Tibial nerve (tissue), 4 donors: ENCODE results near the gene SSH2. TPM values are rescaled to one million over a fixed set of nuclear protein-coding genes. Genes with fewer than 3 reads are reported as not detected.
"Not testable (repeated sequence)": the region's sequence is repeated elsewhere in the genome, so short reads cannot be mapped to it uniquely, and the experiment has no call there.

Experiments used
- DNase-seq, 2 donors: peaks; one replicate each; pipeline ENCODE4 v3.0.0-alpha.2; 2019; ENCODE audit warnings: low spot score in 2 of 2
- H3K27ac ChIP-seq, 4 donors: fragments of 200-600 bp; sonication (generic) in 3 of 4; one replicate each; pipeline ENCODE4 v1.5.1; 2017 to 2019; ENCODE audit warnings: mild to moderate bottlenecking in 1 of 4
- H3K27me3 ChIP-seq, 2 donors: fragments of 200-600 bp; sonication (generic) in 1 of 2; one replicate each; pipeline versions ENCODE4 v1.5.1 to v1.6.0; 2017 to 2019
- H3K36me3 ChIP-seq, 3 donors: fragments of 200-600 bp; sonication (generic); one replicate each; pipeline ENCODE4 v1.5.1; 2018 to 2019
- H3K4me1 ChIP-seq, 4 donors: fragments of 200-600 bp; sonication (generic) in 3 of 4; one replicate each; pipeline ENCODE4 v1.5.1; 2017 to 2019
- H3K4me3 ChIP-seq, 4 donors: fragments of 200-600 bp; sonication (generic) in 3 of 4; one replicate each; pipeline ENCODE4 v1.5.1; 2017 to 2019; ENCODE audit warnings: mild to moderate bottlenecking in 1 of 4, moderate library complexity in 1 of 4
- H3K9me3 ChIP-seq, 4 donors: fragments of 200-600 bp; sonication (generic) in 3 of 4; one replicate each; pipeline ENCODE4 v1.5.1; 2017 to 2019
- EP300 ChIP-seq, 2 donors: sonication (generic); formaldehyde crosslinking; IDR thresholded peaks; one replicate each; pipeline ENCODE4 v1.6.1; 2017; ENCODE audit warnings: antibody characterized with exemption in 2 of 2, mild to moderate bottlenecking in 1 of 2
- POLR2A ChIP-seq, 2 donors: fragments of 450-650 bp; IDR thresholded peaks; one replicate each; pipeline ENCODE4 v1.6.1; 2017; ENCODE audit warnings: antibody characterized with exemption in 2 of 2, mild to moderate bottlenecking in 2 of 2, moderate library complexity in 2 of 2
- WGBS, 2 donors: methylation state at CpG; one replicate each; pipeline ENCODE4 v1.1.5; 2018; 5-methylcytosine and 5-hydroxymethylcytosine counted together
- total RNA-seq, 4 donors: library from RNA; depleted of rRNA; stranded (reverse); fragments of >200 nt; gene quantifications; one replicate each; pipeline ENCODE4 v1.1.0, GENCODE V29; 2016
- TF ChIP-seq, protein P1 (sequence below), 5 experiments: fragments of 200-600 bp in 3 of 5; fragments of 450-650 bp in 2 of 5; sonication (generic) in 3 of 5; IDR thresholded peaks; one replicate each; pipeline ENCODE4 v1.5.1; 2016 to 2019; ENCODE audit warnings: antibody characterized with exemption in 5 of 5, mild to moderate bottlenecking in 3 of 5, moderate library complexity in 2 of 5

SSH2 gene
- total RNA-seq, 4 donors from 2014 or later: 51.3 to 67.1 (median 55.7) TPM

DNA sequence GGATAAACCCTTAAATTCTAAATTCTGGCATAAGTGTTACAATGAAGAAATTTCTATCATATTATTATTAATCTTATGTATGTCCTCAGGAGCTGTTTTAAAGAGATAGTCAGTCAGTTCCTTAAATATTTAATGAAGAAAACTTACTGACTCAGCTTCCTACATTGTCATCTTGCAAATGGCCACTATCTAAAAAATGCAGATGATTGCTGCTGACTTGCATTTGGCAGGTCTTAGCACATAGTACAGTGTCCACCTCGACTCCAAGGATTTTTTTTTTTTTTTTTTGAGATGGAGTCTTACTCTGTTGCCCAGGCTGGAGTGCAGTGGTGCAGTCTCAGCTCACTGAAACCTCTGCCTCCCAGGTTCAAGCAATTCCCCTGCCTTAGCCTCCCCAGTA, 252.2 kb downstream of the SSH2 start:
- 50 to 52% methylated on average over 1 of the region's 1 CpG for WGBS, 2 donors
- Histone ChIP-seq H3K4me3 (no peak overlapping the region), H3K36me3 (peaks cover 0 to 3% (median 0%) of the 10 kb centered on the region in 3 donors), H3K27ac (peak overlapping the region; percentile 29 to 88 (median 69)), H3K9me3 (no peaks in the 10 kb centered on the region), H3K27me3 (no peaks in the 10 kb centered on the region), H3K4me1 (peaks cover 5 to 82% (median 46%) of the 10 kb centered on the region in 4 donors)
- TF ChIP-seq EP300 (IDR thresholded peaks at IDR 0.05) (no peak), POLR2A (IDR thresholded peaks at IDR 0.05) (no peak)
- TF ChIP-seq, protein P1, sequence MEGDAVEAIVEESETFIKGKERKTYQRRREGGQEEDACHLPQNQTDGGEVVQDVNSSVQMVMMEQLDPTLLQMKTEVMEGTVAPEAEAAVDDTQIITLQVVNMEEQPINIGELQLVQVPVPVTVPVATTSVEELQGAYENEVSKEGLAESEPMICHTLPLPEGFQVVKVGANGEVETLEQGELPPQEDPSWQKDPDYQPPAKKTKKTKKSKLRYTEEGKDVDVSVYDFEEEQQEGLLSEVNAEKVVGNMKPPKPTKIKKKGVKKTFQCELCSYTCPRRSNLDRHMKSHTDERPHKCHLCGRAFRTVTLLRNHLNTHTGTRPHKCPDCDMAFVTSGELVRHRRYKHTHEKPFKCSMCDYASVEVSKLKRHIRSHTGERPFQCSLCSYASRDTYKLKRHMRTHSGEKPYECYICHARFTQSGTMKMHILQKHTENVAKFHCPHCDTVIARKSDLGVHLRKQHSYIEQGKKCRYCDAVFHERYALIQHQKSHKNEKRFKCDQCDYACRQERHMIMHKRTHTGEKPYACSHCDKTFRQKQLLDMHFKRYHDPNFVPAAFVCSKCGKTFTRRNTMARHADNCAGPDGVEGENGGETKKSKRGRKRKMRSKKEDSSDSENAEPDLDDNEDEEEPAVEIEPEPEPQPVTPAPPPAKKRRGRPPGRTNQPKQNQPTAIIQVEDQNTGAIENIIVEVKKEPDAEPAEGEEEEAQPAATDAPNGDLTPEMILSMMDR (IDR thresholded peaks at IDR 0.05): no peak
- no peak for DNase-seq

DNA sequence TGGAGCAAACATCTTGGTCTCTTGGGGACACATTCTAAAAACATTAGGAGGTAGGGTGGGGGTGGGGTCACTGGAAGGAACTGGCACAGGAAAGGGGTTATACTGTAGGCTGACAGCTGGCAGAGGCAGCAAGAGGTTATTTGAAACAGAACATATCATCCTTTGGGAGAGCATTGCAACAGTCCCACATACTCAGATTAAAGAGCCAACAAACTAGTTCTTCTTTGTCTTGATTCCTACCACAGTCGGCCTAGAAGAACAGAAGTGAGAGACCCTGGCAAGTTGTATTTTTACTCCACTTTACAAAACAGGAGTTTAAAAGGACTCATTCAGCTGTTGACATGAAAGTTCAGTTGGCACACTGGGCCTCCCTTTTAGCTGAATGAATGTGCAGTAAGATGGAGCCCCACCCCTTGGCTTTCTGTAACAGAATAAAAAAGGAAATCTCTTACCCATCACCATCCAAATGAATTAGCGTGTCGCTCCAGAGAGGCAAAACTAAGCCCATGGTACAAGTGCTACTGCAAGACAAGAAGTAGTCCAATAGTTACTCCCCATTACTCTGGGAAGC, 252.7 kb downstream of the SSH2 start:
- peak overlapping the region in 1 of 4 donors; percentile 40 for H3K4me3 ChIP-seq
- TF ChIP-seq POLR2A (IDR thresholded peaks at IDR 0.05): no peak
- TF ChIP-seq, protein P1 (IDR thresholded peaks at IDR 0.05): peak in 1 of 5 experiments; percentile 5
- peak in 1 of 2 donors; percentile 96 for TF ChIP-seq EP300 (IDR thresholded peaks at IDR 0.05)
- peaks cover 5 to 77% (median 41%) of the 10 kb centered on the region in 4 donors for H3K4me1 ChIP-seq
- WGBS, 2 donors: 19 to 20% methylated on average over 3 of the region's 3 CpGs
- H3K36me3 ChIP-seq: peaks cover 0 to 8% (median 0%) of the 10 kb centered on the region in 3 donors
- H3K27ac ChIP-seq: peak overlapping the region; percentile 29 to 88 (median 69)
- no peaks in the 10 kb centered on the region for H3K27me3 ChIP-seq
- H3K9me3 ChIP-seq: no peaks in the 10 kb centered on the region
- DNase-seq: peak; percentile 58 to 82

DNA sequence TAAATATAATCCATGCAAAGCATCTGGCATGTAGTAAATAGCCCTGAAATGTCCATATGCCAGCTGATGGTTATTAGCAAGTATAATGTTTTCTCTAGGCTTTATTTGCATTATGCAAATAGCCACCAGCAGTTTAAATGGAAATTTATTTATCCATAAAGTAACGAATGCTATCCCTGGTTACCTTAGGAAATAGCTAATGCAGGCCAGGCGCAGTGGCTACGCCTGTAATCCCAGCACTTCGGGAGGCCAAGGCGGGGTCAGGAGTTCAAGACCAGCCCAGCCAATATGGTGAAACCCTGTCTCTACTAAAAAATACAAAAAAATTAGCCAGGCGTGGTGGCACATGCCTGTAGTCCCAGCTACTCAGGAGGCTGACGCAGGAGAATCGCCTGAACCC, 254.1 kb downstream of the SSH2 start:
- H3K4me1 ChIP-seq: peaks cover 5 to 65% (median 33%) of the 10 kb centered on the region in 4 donors
- DNase-seq, H3K27me3 ChIP-seq, H3K9me3 ChIP-seq: not testable (repeated sequence)
- peak overlapping the region in 3 of 4 donors; percentile 29 to 88 (median 84) for H3K27ac ChIP-seq
- H3K36me3 ChIP-seq: peaks cover 0 to 22% (median 11%) of the 10 kb centered on the region in 3 donors
- peak overlapping the region in 1 of 4 donors; percentile 40 for H3K4me3 ChIP-seq
- 88 to 91% methylated on average over 8 of the region's 8 CpGs for WGBS, 2 donors

DNA sequence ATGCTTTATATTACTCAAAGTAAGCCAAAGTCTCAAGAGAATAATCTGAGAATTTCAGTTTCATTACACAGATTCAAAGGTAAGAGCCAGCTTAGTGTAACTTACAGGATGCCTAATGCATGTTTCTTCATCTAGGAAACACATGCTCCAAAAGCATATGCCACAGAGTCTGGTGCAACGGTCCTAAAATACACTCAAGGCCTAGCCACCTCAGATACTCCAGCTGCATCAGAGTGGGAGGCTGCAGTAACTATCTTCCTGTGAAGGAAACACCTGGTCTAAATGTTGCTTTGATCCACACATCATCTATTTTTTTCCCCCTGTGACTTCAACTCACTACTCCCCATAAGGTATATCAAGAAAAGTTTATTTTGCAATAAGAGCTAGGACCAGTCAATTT, 255.7 kb downstream of the SSH2 start:
- no peak for DNase-seq
- peaks cover 0 to 32% (median 16%) of the 10 kb centered on the region in 3 donors for H3K36me3 ChIP-seq
- H3K4me3 ChIP-seq: peak overlapping the region in 1 of 4 donors; percentile 6
- no peak for TF ChIP-seq EP300 (IDR thresholded peaks at IDR 0.05)
- no peak for TF ChIP-seq POLR2A (IDR thresholded peaks at IDR 0.05)
- TF ChIP-seq, protein P1 (IDR thresholded peaks at IDR 0.05): no peak
- no peaks in the 10 kb centered on the region for H3K9me3 ChIP-seq
- H3K27ac ChIP-seq: peak overlapping the region in 1 of 4 donors; percentile 84
- WGBS, 2 donors: 48 to 61% methylated on average over 1 of the region's 1 CpG
- H3K27me3 ChIP-seq: no peaks in the 10 kb centered on the region
- H3K4me1 ChIP-seq: peaks cover 5 to 56% (median 33%) of the 10 kb centered on the region in 4 donors

DNA sequence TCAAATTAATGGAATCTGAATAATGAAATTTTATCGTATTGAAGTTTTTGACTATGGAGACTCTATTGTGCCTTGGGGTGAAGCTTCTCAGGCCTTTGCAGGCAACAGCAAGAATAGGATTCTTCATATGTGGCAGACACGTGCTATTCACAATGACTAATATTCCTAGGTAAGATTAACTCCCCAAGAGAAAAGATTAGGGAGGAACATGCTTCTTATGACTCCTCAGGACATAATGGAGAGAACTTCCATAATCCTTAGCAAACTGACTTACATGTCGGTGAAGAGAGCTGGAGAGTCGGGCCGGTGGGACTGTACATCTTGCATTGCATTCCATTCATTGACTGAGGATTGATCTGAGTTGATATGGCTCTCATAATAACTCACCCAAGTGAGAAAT, 258.4 kb downstream of the SSH2 start:
- Histone ChIP-seq H3K4me3 (no peak overlapping the region), H3K36me3 (peaks cover 0 to 58% (median 16%) of the 10 kb centered on the region in 3 donors), H3K4me1 (peaks cover 0 to 30% (median 12%) of the 10 kb centered on the region in 4 donors), H3K27me3 (no peaks in the 10 kb centered on the region), H3K27ac (no peak overlapping the region), H3K9me3 (no peaks in the 10 kb centered on the region)
- TF ChIP-seq POLR2A (IDR thresholded peaks at IDR 0.05): no peak
- TF ChIP-seq, protein P1 (IDR thresholded peaks at IDR 0.05): no peak
- no peak for TF ChIP-seq EP300 (IDR thresholded peaks at IDR 0.05)
- 92 to 94% methylated on average over 5 of the region's 5 CpGs for WGBS, 2 donors
- no peak for DNase-seq
